HEK293 (cell line): ENCODE data around the gene TTC16.

Experiments
- MEIS1 ChIP-seq: sonication (generic); formaldehyde crosslinking; IDR thresholded peaks from 2 replicates; pipeline ENCODE4 v1.8.1; 2022; ENCODE audit warnings: missing genetic modification reagents, mild to moderate bottlenecking, borderline replicate concordance
- ZNF423 ChIP-seq: fragments of 450-650 bp; formaldehyde crosslinking; IDR thresholded peaks from 2 replicates; pipeline ENCODE4 v1.5.1; 2016; ENCODE audit warnings: missing biosample characterization, missing genetic modification characterization
- TF ChIP-seq, protein P1 (sequence below): fragments of 450-650 bp; formaldehyde crosslinking; IDR thresholded peaks from 2 replicates; pipeline ENCODE4 v1.5.1; 2016; ENCODE audit warnings: missing biosample characterization, missing genetic modification characterization

DNA sequence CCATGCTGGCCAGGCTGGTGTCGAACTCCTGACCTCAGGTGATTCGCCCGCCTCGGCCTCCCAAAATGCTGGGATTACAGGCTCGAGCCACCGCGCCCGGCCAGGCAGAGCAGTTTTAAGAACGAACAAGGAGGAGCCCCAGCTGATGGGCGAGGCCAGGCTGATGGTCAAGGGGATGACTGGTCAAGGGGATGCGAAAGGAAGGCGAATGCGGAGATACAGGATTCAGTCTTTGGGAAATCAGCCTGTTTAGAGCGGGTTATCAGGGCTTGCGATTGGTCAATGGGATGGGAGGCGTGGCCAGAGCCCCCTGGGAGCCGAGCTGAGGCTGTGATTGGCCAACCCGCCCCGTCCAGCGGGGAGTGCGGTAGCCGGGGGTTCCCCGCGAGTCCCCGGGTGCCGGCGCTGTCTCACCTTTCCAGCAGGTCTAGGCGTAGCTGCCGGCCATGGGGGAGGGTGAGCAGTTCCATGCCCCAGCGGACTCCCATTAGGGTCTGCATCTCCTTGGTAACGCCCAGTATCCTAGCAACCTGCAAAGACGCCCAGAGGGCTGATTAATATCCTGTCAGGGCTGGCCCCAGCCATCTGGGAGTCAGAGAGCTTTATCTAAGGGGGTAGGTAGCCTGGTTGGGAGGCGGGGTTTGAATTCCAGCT, 26.7 kb downstream of the TTC16 start:
- TF ChIP-seq, protein P1, sequence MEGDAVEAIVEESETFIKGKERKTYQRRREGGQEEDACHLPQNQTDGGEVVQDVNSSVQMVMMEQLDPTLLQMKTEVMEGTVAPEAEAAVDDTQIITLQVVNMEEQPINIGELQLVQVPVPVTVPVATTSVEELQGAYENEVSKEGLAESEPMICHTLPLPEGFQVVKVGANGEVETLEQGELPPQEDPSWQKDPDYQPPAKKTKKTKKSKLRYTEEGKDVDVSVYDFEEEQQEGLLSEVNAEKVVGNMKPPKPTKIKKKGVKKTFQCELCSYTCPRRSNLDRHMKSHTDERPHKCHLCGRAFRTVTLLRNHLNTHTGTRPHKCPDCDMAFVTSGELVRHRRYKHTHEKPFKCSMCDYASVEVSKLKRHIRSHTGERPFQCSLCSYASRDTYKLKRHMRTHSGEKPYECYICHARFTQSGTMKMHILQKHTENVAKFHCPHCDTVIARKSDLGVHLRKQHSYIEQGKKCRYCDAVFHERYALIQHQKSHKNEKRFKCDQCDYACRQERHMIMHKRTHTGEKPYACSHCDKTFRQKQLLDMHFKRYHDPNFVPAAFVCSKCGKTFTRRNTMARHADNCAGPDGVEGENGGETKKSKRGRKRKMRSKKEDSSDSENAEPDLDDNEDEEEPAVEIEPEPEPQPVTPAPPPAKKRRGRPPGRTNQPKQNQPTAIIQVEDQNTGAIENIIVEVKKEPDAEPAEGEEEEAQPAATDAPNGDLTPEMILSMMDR = no peak
- TF ChIP-seq ZNF423 = no peak
- TF ChIP-seq MEIS1 (CRISPR knock-in tag) = no peak
